ENCODE results near the gene LMAN2.

The LMAN2 gene

DNA sequence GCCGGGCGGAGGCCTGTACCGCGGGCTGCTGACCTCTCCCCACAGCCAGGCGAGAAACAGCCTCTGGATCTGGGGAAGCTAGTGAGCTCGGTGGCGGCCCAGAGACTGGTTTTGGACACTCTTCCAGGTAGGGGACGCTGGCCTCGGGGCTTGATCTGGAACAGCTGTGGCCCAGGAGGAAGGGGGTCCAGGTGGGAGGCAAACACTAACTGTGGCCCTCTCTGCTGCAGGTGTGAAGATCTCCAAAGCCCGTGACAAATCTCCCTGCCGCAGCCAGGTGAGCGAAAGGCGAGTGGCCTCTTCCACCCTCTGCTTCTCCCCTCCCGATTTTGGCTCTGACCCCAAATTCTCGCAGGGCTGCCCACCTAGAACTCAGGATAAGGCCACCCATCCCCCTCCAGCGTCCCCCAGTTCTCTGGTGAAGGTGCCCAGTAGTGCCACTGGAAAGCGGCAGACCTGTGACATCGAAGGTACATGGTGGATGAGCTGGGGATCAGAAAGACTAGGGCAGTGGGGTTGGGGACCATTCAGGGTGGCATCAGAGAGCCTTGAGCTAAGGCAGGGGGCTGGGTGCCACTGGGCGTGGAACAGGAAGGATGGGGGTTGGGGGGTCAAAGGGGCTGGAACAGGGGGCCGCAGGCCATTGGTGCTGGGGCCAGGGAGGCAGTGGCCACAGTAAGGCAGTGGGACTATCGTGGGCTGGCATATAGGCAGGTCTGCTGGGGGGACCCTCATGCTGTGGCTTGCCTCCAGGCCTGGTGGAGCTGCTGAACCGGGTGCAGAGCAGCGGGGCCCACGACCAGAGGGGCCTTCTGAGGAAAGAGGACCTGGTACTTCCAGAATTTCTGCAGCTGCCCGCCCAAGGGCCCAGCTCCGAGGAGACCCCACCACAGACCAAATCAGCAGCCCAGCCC is 19.9 kb upstream of the LMAN2 start:
- Histone ChIP-seq H3K36me3 (ENCODE audit: control insufficient read depth in 2 of 2, insufficient read depth in 1 of 2, low read length in 2 of 2) (peaks cover 0 to 5% of the 10 kb centered on the region in 2 experiments; a peak in 1 of 3 replicates), H3K27ac (ENCODE audit: extremely low read depth, low read depth, low read length) (peak overlapping the region; percentile 88), H3K9me3 (ENCODE audit: control insufficient read depth, insufficient read depth, low read depth, low read length) (no peaks in the 10 kb centered on the region), H3K4me3 (ENCODE audit: low read depth, low read length) (peak overlapping the region; percentile 63), H3K4me1 (ENCODE audit: control insufficient read depth, insufficient read depth, low read length) (peaks cover 6% of the 10 kb centered on the region; the same call in 1 of the 2 replicates)
- ChIA-PET CTCF (interaction anchor here (0.6 to 6.1 kb wide), 27 partner anchors 8 to 1260 kb away, joined by 3 to 65 read pairs (median 4); partner anchors contain the start of genes GRK6, LMAN2, MXD3 and PFN3), POLR2A (interaction anchor here (0.8 to 2.4 kb wide), 16 partner anchors 8 to 126 kb away, joined by 3 to 26 read pairs (median 4); partner anchors contain the start of genes GRK6, LMAN2, MXD3 and PDLIM7)
- TF ChIP-seq, protein P1, sequence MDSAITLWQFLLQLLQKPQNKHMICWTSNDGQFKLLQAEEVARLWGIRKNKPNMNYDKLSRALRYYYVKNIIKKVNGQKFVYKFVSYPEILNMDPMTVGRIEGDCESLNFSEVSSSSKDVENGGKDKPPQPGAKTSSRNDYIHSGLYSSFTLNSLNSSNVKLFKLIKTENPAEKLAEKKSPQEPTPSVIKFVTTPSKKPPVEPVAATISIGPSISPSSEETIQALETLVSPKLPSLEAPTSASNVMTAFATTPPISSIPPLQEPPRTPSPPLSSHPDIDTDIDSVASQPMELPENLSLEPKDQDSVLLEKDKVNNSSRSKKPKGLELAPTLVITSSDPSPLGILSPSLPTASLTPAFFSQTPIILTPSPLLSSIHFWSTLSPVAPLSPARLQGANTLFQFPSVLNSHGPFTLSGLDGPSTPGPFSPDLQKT (IDR thresholded peaks at IDR 0.05; ENCODE audit: borderline replicate concordance, low read depth, low read length) = no peak
- no peak for TF ChIP-seq ZNF114 (tag by site-specific recombination; IDR thresholded peaks at IDR 0.05)
- no peak for TF ChIP-seq ZBTB17 (tag by site-specific recombination; IDR thresholded peaks at IDR 0.05)
- TF ChIP-seq ZNF658 (tag by site-specific recombination; IDR thresholded peaks at IDR 0.05) = no peak
- TF ChIP-seq ZNF341 (tag by site-specific recombination; IDR thresholded peaks at IDR 0.05; ENCODE audit: low read depth) = 0 out of 2 replicates have a peak, but pooled peaks have one; percentile 33
- no peak for TF ChIP-seq KLF17 (tag by site-specific recombination; IDR thresholded peaks at IDR 0.05)
- TF ChIP-seq, protein P2, sequence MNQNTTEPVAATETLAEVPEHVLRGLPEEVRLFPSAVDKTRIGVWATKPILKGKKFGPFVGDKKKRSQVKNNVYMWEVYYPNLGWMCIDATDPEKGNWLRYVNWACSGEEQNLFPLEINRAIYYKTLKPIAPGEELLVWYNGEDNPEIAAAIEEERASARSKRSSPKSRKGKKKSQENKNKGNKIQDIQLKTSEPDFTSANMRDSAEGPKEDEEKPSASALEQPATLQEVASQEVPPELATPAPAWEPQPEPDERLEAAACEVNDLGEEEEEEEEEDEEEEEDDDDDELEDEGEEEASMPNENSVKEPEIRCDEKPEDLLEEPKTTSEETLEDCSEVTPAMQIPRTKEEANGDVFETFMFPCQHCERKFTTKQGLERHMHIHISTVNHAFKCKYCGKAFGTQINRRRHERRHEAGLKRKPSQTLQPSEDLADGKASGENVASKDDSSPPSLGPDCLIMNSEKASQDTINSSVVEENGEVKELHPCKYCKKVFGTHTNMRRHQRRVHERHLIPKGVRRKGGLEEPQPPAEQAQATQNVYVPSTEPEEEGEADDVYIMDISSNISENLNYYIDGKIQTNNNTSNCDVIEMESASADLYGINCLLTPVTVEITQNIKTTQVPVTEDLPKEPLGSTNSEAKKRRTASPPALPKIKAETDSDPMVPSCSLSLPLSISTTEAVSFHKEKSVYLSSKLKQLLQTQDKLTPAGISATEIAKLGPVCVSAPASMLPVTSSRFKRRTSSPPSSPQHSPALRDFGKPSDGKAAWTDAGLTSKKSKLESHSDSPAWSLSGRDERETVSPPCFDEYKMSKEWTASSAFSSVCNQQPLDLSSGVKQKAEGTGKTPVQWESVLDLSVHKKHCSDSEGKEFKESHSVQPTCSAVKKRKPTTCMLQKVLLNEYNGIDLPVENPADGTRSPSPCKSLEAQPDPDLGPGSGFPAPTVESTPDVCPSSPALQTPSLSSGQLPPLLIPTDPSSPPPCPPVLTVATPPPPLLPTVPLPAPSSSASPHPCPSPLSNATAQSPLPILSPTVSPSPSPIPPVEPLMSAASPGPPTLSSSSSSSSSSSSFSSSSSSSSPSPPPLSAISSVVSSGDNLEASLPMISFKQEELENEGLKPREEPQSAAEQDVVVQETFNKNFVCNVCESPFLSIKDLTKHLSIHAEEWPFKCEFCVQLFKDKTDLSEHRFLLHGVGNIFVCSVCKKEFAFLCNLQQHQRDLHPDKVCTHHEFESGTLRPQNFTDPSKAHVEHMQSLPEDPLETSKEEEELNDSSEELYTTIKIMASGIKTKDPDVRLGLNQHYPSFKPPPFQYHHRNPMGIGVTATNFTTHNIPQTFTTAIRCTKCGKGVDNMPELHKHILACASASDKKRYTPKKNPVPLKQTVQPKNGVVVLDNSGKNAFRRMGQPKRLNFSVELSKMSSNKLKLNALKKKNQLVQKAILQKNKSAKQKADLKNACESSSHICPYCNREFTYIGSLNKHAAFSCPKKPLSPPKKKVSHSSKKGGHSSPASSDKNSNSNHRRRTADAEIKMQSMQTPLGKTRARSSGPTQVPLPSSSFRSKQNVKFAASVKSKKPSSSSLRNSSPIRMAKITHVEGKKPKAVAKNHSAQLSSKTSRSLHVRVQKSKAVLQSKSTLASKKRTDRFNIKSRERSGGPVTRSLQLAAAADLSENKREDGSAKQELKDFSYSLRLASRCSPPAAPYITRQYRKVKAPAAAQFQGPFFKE (tag by site-specific recombination; IDR thresholded peaks at IDR 0.05; ENCODE audit: borderline replicate concordance) = no peak
- TF ChIP-seq, protein P3, sequence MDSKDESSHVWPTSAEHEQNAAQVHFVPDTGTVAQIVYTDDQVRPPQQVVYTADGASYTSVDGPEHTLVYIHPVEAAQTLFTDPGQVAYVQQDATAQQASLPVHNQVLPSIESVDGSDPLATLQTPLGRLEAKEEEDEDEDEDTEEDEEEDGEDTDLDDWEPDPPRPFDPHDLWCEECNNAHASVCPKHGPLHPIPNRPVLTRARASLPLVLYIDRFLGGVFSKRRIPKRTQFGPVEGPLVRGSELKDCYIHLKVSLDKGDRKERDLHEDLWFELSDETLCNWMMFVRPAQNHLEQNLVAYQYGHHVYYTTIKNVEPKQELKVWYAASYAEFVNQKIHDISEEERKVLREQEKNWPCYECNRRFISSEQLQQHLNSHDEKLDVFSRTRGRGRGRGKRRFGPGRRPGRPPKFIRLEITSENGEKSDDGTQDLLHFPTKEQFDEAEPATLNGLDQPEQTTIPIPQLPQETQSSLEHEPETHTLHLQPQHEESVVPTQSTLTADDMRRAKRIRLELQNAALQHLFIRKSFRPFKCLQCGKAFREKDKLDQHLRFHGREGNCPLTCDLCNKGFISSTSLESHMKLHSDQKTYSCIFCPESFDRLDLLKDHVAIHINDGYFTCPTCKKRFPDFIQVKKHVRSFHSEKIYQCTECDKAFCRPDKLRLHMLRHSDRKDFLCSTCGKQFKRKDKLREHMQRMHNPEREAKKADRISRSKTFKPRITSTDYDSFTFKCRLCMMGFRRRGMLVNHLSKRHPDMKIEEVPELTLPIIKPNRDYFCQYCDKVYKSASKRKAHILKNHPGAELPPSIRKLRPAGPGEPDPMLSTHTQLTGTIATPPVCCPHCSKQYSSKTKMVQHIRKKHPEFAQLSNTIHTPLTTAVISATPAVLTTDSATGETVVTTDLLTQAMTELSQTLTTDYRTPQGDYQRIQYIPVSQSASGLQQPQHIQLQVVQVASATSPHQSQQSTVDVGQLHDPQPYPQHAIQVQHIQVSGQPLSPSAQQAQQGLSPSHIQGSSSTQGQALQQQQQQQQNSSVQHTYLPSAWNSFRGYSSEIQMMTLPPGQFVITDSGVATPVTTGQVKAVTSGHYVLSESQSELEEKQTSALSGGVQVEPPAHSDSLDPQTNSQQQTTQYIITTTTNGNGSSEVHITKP (tag by site-specific recombination; IDR thresholded peaks at IDR 0.05) = peak; percentile 85
- 0 out of 2 replicates have a peak, but pooled peaks have one; percentile 34 for TF ChIP-seq ZFP69B (tag by site-specific recombination; IDR thresholded peaks at IDR 0.05)
- TF ChIP-seq ZNF624 (tag by site-specific recombination; IDR thresholded peaks at IDR 0.05) = no peak
- TF ChIP-seq ZNF169 (tag by site-specific recombination; IDR thresholded peaks at IDR 0.05) = 0 out of 2 replicates have a peak, but pooled peaks have one; percentile 19
- TF ChIP-seq ZNF529 (tag by site-specific recombination; IDR thresholded peaks at IDR 0.05; ENCODE audit: insufficient replicate concordance) = no peak
- TF ChIP-seq, protein P4, sequence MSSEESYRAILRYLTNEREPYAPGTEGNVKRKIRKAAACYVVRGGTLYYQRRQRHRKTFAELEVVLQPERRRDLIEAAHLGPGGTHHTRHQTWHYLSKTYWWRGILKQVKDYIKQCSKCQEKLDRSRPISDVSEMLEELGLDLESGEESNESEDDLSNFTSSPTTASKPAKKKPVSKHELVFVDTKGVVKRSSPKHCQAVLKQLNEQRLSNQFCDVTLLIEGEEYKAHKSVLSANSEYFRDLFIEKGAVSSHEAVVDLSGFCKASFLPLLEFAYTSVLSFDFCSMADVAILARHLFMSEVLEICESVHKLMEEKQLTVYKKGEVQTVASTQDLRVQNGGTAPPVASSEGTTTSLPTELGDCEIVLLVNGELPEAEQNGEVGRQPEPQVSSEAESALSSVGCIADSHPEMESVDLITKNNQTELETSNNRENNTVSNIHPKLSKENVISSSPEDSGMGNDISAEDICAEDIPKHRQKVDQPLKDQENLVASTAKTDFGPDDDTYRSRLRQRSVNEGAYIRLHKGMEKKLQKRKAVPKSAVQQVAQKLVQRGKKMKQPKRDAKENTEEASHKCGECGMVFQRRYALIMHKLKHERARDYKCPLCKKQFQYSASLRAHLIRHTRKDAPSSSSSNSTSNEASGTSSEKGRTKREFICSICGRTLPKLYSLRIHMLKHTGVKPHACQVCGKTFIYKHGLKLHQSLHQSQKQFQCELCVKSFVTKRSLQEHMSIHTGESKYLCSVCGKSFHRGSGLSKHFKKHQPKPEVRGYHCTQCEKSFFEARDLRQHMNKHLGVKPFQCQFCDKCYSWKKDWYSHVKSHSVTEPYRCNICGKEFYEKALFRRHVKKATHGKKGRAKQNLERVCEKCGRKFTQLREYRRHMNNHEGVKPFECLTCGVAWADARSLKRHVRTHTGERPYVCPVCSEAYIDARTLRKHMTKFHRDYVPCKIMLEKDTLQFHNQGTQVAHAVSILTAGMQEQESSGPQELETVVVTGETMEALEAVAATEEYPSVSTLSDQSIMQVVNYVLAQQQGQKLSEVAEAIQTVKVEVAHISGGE (tag by site-specific recombination; conservative IDR thresholded peaks at IDR 0.05; ENCODE audit: low read depth) = no peak
- no peak for TF ChIP-seq HOXA7 (CRISPR knock-in tag; IDR thresholded peaks at IDR 0.05; ENCODE audit: borderline replicate concordance)
- TF ChIP-seq KLF16 (tag by site-specific recombination; IDR thresholded peaks at IDR 0.05) = no peak
- no peak for TF ChIP-seq YY1 (tag by site-specific recombination; IDR thresholded peaks at IDR 0.05)
- no peak for TF ChIP-seq ZNF596 (tag by site-specific recombination; IDR thresholded peaks at IDR 0.05)
- TF ChIP-seq ZNF692 (tag by site-specific recombination; IDR thresholded peaks at IDR 0.05) = peak; percentile 62
